GM21423 (cell line): ENCODE data around the gene TSC2.

Experiments used
- ATAC-seq: cut with Tn5 transposase; IDR thresholded peaks from one replicate; pipeline ENCODE4 v1.9.1; 2021; ENCODE audit warnings: mild to moderate bottlenecking, moderate library complexity; ENCODE audit not compliant: unreplicated experiment

Gene TSC2

GRCh38 chr16:2083876-2084780 is 36.3 kb downstream of the TSC2 start:
- ATAC-seq = no peak

DNA sequence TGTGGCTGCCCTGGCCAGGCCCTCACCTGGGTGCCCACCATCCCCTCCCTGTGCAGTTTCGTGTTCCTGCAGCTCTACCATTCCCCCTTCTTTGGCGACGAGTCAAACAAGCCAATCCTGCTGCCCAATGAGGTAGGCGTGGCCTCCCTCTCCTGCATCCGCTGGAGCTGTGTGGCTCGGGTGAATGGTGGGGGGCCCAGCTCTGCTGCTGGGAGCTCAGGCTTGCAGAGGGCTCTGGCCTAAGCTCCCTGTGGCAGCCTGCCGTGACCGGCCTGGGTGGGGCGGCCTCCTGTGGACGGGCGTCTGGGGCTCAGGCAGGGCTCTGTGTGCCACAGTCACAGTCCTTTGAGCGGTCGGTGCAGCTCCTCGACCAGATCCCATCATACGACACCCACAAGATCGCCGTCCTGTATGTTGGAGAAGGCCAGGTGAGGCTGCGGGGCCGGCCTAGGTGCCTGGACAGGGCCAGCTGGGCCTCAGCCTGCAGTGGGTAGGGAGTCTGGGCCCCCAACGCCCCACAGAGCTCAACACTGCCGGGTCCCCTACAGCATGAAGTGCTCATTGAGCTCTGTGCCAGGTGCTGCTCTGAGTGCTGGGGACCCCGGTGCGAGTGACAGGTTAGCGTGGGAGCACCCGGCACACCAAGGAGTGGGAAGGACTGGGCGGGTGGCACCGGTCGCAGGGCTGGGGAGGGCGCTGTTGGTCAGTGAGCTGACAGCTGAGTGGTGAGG is 37.3 kb downstream of the TSC2 start:
- ATAC-seq = no peak

DNA sequence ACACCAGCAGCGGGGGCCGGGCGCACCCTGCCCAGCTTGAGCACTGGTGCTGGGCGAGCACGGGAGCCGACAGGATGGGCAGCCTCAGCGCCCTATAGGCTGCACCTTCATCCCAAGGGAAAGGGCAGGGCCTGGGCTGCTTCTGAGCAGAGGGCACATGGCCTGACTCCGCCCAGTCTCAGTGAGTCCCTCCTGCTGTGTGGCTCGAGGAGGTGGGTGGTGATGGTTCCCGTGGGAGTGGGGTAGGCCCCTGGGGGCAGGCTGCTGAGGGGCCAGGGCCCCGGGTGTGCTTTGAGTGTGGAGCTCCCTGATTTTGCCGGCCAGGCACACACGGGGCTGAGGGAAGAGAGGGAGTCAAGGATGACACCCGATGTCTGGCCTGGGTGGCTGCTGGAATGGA is 37.9 kb downstream of the TSC2 start:
- no peak for ATAC-seq

DNA sequence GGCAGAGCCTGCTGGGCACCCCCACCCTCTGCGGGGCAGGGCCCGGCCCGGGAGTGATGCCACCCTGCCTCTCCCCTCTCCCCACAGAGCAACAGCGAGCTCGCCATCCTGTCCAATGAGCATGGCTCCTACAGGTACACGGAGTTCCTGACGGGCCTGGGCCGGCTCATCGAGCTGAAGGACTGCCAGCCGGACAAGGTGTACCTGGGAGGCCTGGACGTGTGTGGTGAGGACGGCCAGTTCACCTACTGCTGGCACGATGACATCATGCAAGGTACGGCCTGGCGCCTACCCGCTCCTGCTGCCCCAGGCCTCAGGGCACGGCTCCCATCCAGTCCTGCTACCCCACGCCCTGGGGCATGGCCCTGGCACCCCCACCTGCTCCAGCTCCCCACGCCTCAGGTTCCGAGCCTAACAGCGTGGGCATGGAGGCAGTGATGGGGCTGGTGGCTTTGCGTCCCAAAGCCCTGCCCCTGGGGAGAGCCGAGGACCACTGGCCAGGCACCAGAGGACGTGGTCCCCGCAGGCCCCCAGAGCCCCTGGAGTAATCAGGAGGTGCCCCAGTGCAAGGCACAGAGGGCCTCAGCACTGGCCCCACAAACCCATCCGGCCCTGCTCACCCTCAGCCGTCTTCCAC is 38.4 kb downstream of the TSC2 start:
- ATAC-seq = no peak

GRCh38 chr16:2086812-2087747 is 39.3 kb downstream of the TSC2 start:
- no peak for ATAC-seq

GRCh38 chr16:2087748-2088631 is 40.2 kb downstream of the TSC2 start:
- ATAC-seq = no peak

- ATAC-seq = no peak
Observed at GRCh38 chr16:2088759-2089358, 41.1 kb downstream of the TSC2 start.

GRCh38 chr16:2089706-2090480 is 42.1 kb downstream of the TSC2 start:
- ATAC-seq = no peak

- ATAC-seq = no peak
Observed at GRCh38 chr16:2090481-2090776, 42.6 kb downstream of the TSC2 start.

DNA sequence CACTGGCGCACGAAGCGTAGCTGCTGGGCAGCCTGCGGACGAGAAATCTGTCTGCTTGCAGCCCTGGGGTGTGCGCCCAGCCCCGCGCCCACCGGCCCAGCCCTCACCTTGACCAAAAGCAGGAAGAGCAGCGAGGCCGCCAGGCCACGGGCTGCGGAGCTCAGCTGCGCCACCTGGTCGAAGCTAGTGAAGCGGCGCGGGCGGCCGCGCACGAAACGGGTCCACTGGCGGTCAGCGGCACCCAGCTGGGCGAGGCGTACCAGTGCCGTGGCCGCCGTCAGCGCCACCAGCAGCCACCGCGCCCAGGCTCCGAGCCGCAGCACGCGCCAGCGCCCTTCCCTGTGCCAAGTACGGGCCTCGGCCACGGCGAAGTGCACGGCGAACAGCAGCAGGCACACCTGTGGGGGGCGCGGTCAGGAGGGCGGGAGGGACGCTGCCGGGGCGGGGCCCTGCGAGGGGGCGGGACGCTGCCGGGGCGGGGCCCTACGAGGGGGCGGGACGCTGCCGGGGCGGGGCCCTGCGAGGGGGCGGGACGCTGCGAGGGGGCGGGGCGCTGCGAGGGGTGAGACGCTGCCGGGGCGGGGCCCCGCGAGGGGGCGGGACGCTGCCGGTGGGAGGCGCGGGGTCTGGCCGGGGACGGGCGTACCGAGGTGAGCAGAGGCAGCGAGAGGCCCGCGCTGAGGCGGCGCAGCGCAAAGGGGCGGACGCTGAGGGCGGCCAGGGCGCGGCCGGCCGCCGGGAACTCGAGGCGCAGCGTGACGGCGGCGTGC is 43.2 kb downstream of the TSC2 start:
- ATAC-seq = no peak

GRCh38 chr16:2091547-2092255 is 43.9 kb downstream of the TSC2 start:
- ATAC-seq = no peak

- ATAC-seq = no peak
Observed at GRCh38 chr16:2092256-2092620, 44.5 kb downstream of the TSC2 start.

- no peak for ATAC-seq
Observed at GRCh38 chr16:2092866-2093265, 45.1 kb downstream of the TSC2 start.

GRCh38 chr16:2093793-2094192 is 46.0 kb downstream of the TSC2 start:
- ATAC-seq = no peak

DNA sequence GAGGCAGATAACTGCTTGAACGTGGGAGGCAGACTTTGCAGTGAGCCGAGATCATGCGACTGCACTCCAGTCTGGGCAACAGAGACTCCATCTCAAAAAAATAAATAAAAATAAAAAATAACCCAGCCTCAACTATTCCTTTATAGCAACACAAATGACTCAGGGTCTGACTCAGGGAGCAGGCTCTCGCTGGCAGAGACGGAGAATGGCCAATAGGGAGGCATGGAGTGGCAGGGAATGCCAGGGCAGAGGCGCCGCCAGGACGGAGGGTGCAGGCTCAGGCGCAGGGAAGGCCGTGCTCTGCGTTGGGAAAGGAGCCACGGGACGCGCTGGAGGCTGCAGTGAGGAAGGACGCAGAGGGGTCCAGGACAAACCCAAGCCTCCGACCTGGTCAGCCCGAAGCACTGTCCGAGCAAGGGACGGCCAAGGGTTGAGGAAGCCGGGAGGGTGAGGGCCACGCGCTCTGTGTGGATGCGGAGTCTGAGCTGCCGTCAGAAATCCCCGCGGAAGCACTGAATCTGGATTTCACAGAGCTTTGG is 47.6 kb downstream of the TSC2 start:
- ATAC-seq = no peak

DNA sequence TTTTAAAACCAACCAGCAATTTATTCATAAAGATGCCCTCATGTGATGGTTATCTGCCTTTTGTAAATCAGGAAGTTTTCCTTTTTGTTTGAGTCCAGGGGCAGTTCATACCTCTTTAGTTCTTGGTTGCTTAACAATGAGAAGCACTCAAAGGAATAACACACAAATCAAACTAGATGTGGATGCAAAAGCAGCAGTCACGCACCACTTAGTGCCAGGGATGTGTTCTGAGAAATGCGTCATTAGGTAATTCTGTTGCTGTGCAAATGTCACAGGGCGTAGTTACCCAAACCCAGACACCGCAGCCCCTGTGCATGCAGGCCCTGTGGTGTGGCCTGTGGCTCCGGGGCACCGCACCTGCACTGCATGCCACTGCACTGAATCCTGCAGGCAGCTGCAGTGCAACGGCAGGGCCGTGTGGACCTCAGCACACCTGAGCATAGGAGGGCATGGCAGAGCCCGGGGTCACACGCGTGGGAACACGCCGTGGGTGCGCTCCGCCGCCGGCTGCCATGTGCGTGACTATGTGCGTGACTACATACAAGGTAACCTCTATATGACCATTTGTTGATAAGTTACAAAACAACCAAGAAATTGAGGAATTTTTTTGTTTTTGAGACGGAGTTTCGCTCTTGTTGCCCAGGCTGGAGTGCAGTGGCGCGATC is 48.3 kb downstream of the TSC2 start:
- ATAC-seq = no peak
